Skeletal muscle tissue (tissue), 4 donors: ENCODE data around the gene ZNF181. TPM values are rescaled to one million over a fixed set of nuclear protein-coding genes. Genes with fewer than 3 reads are reported as not detected.
"Not testable (repeated sequence)": the region's sequence is repeated elsewhere in the genome, so short reads cannot be mapped to it uniquely, and the experiment has no call there.

Source experiments
- H3K27ac ChIP-seq: one replicate; pipeline ENCODE4 v1.7.0; 2013; ENCODE audit warnings: mild to moderate bottlenecking, low read depth, low read length, inconsistent platforms
- H3K27me3 ChIP-seq, 3 donors: one replicate each; pipeline ENCODE4 v1.7.0; 2013; ENCODE audit warnings: low read length in 3 of 3; ENCODE audit not compliant: control insufficient read depth in 3 of 3, insufficient read depth in 3 of 3
- H3K36me3 ChIP-seq, 3 donors: one replicate each; pipeline ENCODE4 v1.7.0; 2013; ENCODE audit warnings: low read length in 3 of 3; ENCODE audit not compliant: control insufficient read depth in 3 of 3, insufficient read depth in 3 of 3
- H3K4me1 ChIP-seq, 3 donors: one replicate each; pipeline ENCODE4 v1.7.0; 2013; ENCODE audit warnings: low read length in 3 of 3, mild to moderate bottlenecking in 3 of 3; ENCODE audit not compliant: control insufficient read depth in 3 of 3, insufficient read depth in 3 of 3
- H3K4me3 ChIP-seq, 3 donors: one replicate each; pipeline ENCODE4 v1.7.0; 2013; ENCODE audit warnings: low read length in 3 of 3
- H3K9ac ChIP-seq, 3 donors: one replicate each; pipeline ENCODE4 v1.7.0; 2013; ENCODE audit warnings: low read length in 3 of 3, mild to moderate bottlenecking in 3 of 3, moderate library complexity in 2 of 3, low read depth in 1 of 3
- H3K9me3 ChIP-seq, 3 donors: one replicate each; pipeline ENCODE4 v1.7.0; 2013; ENCODE audit warnings: low read length in 3 of 3; ENCODE audit not compliant: control insufficient read depth in 3 of 3
- total RNA-seq: library from RNA; depleted of rRNA; stranded (reverse); fragments of >200 nt; gene quantifications from one replicate; pipeline ENCODE4 v1.2.3, GENCODE V29; 2014
- donor health status: Osteomylitis.

The ZNF181 gene
- 11.0 TPM for total RNA-seq

- Histone ChIP-seq H3K36me3 (peaks cover 18 to 26% (median 25%) of the 10 kb centered on the region in 3 donors), H3K4me3 (peak within 1 kb of the TSS; percentile 73 to 97 (median 95)), H3K4me1 (peaks cover 25 to 38% (median 31%) of the 10 kb centered on the region in 3 donors), H3K9ac (peak within 1 kb of the TSS; percentile 96 to 98 (median 96)), H3K9me3 (no peaks in the 10 kb centered on the region), H3K27ac (peak within 1 kb of the TSS; percentile 99), H3K27me3 (no peaks in the 10 kb centered on the region)
These were observed at the start of gene ZNF181 for GRCh38 chr19:34733746-34734536. ZNF181 (plus strand) TSS chr19:34734243; CDS start chr19:34735038, 795 bp downstream.

- not testable (repeated sequence) for H3K4me3 ChIP-seq
- H3K36me3 ChIP-seq: peaks cover 20 to 45% (median 36%) of the 10 kb centered on the region in 3 donors
- peaks cover 2 to 19% (median 3%) of the 10 kb centered on the region in 3 donors for H3K9me3 ChIP-seq
These were observed 48.8 kb upstream of the ZNF181 start for GRCh38 chr19:34685266-34685665.

GRCh38 chr19:34686455-34686854 lies 47.6 kb upstream of the ZNF181 start:
- Histone ChIP-seq H3K9me3 (peaks cover 2 to 16% (median 3%) of the 10 kb centered on the region in 3 donors), H3K4me3 (no peak overlapping the region), H3K9ac (no peak overlapping the region), H3K36me3 (peaks cover 17 to 36% (median 30%) of the 10 kb centered on the region in 3 donors), H3K27me3 (no peaks in the 10 kb centered on the region), H3K4me1 (no peaks in the 10 kb centered on the region), H3K27ac (no peak overlapping the region)

More at GRCh38 chr19:34685266-34685665, 48.8 kb upstream of the ZNF181 start:
- H3K27me3 ChIP-seq, H3K9ac ChIP-seq, H3K4me1 ChIP-seq, H3K27ac ChIP-seq: not testable (repeated sequence)

GRCh38 chr19:34687348-34687747 lies 46.7 kb upstream of the ZNF181 start:
- peaks cover 14 to 29% (median 23%) of the 10 kb centered on the region in 3 donors for H3K36me3 ChIP-seq
- no peak overlapping the region for H3K4me3 ChIP-seq
- no peaks in the 10 kb centered on the region for H3K27me3 ChIP-seq
- no peak overlapping the region for H3K9ac ChIP-seq
- H3K27ac ChIP-seq: no peak overlapping the region
- H3K4me1 ChIP-seq: no peaks in the 10 kb centered on the region
- H3K9me3 ChIP-seq: peaks cover 2 to 14% (median 3%) of the 10 kb centered on the region in 3 donors

GRCh38 chr19:34688592-34688991 lies 45.5 kb upstream of the ZNF181 start:
- no peak overlapping the region for H3K9ac ChIP-seq
- no peaks in the 10 kb centered on the region for H3K27me3 ChIP-seq
- no peak overlapping the region for H3K27ac ChIP-seq
- H3K4me1 ChIP-seq: no peaks in the 10 kb centered on the region
- H3K9me3 ChIP-seq: peaks cover 2 to 13% (median 3%) of the 10 kb centered on the region in 3 donors
- H3K36me3 ChIP-seq: peaks cover 7 to 18% (median 13%) of the 10 kb centered on the region in 3 donors
- H3K4me3 ChIP-seq: no peak overlapping the region

GRCh38 chr19:34690372-34690771 lies 43.7 kb upstream of the ZNF181 start:
- H3K9me3 ChIP-seq: peaks cover 0 to 6% (median 3%) of the 10 kb centered on the region in 3 donors
- no peak overlapping the region for H3K27ac ChIP-seq
- H3K4me3 ChIP-seq: no peak overlapping the region
- H3K9ac ChIP-seq: no peak overlapping the region
- no peaks in the 10 kb centered on the region for H3K27me3 ChIP-seq
- H3K36me3 ChIP-seq: peaks cover 0 to 4% (median 0%) of the 10 kb centered on the region in 3 donors
- no peaks in the 10 kb centered on the region for H3K4me1 ChIP-seq

- Histone ChIP-seq H3K27ac (no peak overlapping the region), H3K36me3 (no peaks in the 10 kb centered on the region), H3K27me3 (no peaks in the 10 kb centered on the region), H3K9ac (no peak overlapping the region), H3K9me3 (no peaks in the 10 kb centered on the region), H3K4me3 (no peak overlapping the region), H3K4me1 (no peaks in the 10 kb centered on the region)
These were observed 41.5 kb upstream of the ZNF181 start for GRCh38 chr19:34692549-34692948.

GRCh38 chr19:34707661-34708060 lies 26.4 kb upstream of the ZNF181 start:
- no peaks in the 10 kb centered on the region for H3K27me3 ChIP-seq

GRCh38 chr19:34711890-34712289 lies 22.2 kb upstream of the ZNF181 start:
- H3K9me3 ChIP-seq: peaks cover 0 to 2% (median 0%) of the 10 kb centered on the region in 3 donors
- H3K9ac ChIP-seq: no peak overlapping the region
- H3K27ac ChIP-seq: no peak overlapping the region
- H3K27me3 ChIP-seq: no peaks in the 10 kb centered on the region
- H3K4me3 ChIP-seq: no peak overlapping the region
- H3K36me3 ChIP-seq: no peaks in the 10 kb centered on the region
- H3K4me1 ChIP-seq: no peaks in the 10 kb centered on the region

More at GRCh38 chr19:34707661-34708060, 26.4 kb upstream of the ZNF181 start:
- no peak overlapping the region for H3K27ac ChIP-seq
- no peak overlapping the region for H3K4me3 ChIP-seq
- H3K4me1 ChIP-seq: no peaks in the 10 kb centered on the region
- peaks cover 0 to 2% (median 0%) of the 10 kb centered on the region in 3 donors for H3K9me3 ChIP-seq
- H3K36me3 ChIP-seq: no peaks in the 10 kb centered on the region
- H3K9ac ChIP-seq: no peak overlapping the region
